MM.1S (cell line): ENCODE data around the gene KCNA3.

Source experiments
- DNase-seq: peaks from one replicate; pipeline ENCODE4 v3.0.0-alpha.2; 2015
- H2AFZ ChIP-seq: fragments of 300-600 bp; sonication (generic); 2 replicates; pipeline ENCODE4 v1.6.0; 2016; ENCODE audit warnings: antibody characterized with exemption, low read length
- H3F3A ChIP-seq: fragments of 300-600 bp; sonication (generic); 2 replicates; pipeline ENCODE4 v1.6.1; 2016; ENCODE audit warnings: mild to moderate bottlenecking, antibody characterized with exemption, low read length, moderate library complexity, mixed read lengths; ENCODE audit not compliant: insufficient read depth
- H3K27ac ChIP-seq: fragments of 300-600 bp; sonication (generic); 2 replicates; pipeline ENCODE4 v1.5.1; 2016; ENCODE audit warnings: mild to moderate bottlenecking, low read length
- H3K27me3 ChIP-seq: fragments of 300-600 bp; sonication (generic); replicated peaks from 2 replicates; pipeline ENCODE4 v1.6.0; 2016; ENCODE audit warnings: low read length; ENCODE audit not compliant: insufficient read depth
- H3K36me3 ChIP-seq: fragments of 300-600 bp; sonication (generic); replicated peaks from 2 replicates; pipeline ENCODE4 v1.6.1; 2016; ENCODE audit warnings: mild to moderate bottlenecking, low read length, mixed read lengths; ENCODE audit not compliant: insufficient read depth
- H3K4me1 ChIP-seq: fragments of 300-600 bp; sonication (generic); 2 replicates; pipeline ENCODE4 v1.6.1; 2016; ENCODE audit warnings: low read length, mixed read lengths
- H3K4me2 ChIP-seq: fragments of 300-600 bp; sonication (generic); 2 replicates; pipeline ENCODE4 v1.6.0; 2016; ENCODE audit warnings: low read depth, low read length
- H3K4me3 ChIP-seq: fragments of 300-600 bp; sonication (generic); 2 replicates; pipeline ENCODE4 v1.5.1; 2016; ENCODE audit warnings: low read length, mixed read lengths
- H3K79me2 ChIP-seq: fragments of 300-600 bp; sonication (generic); 2 replicates; pipeline ENCODE4 v1.6.1; 2016; ENCODE audit warnings: mixed run types, low read length, mixed read lengths
- H3K9ac ChIP-seq: fragments of 300-600 bp; sonication (generic); 2 replicates; pipeline ENCODE4 v1.6.1; 2016; ENCODE audit warnings: low read length, mixed read lengths
- H3K9me2 ChIP-seq: fragments of 300-600 bp; sonication (generic); replicated peaks from 2 replicates; pipeline ENCODE4 v1.6.1; 2016; ENCODE audit warnings: mild to moderate bottlenecking, low read length, mixed read lengths; ENCODE audit not compliant: insufficient read depth
- H3K9me3 ChIP-seq: fragments of 300-600 bp; sonication (generic); replicated peaks from 2 replicates; pipeline ENCODE4 v1.6.1; 2016; ENCODE audit warnings: mild to moderate bottlenecking, low read length, mixed read lengths; ENCODE audit not compliant: insufficient read depth
- H4K20me1 ChIP-seq: fragments of 300-600 bp; sonication (generic); 2 replicates; pipeline ENCODE4 v1.6.1; 2016; ENCODE audit warnings: mild to moderate bottlenecking, low read length, moderate library complexity, mixed read lengths; ENCODE audit not compliant: insufficient read depth
- EZH2 ChIP-seq: fragments of 300-600 bp; sonication (generic); optimal IDR thresholded peaks from 2 replicates; pipeline ENCODE3; 2017; ENCODE audit warnings: low read depth, mild to moderate bottlenecking, antibody characterized with exemption, low read length, mixed read lengths
- EZH2phosphoT487 ChIP-seq: fragments of 300-600 bp; sonication (generic); IDR thresholded peaks from 2 replicates; pipeline ENCODE4 v1.6.1; 2018; ENCODE audit warnings: antibody characterized with exemption, low read length
- TF ChIP-seq, protein P1 (sequence below): fragments of 300-600 bp; sonication (generic); IDR thresholded peaks from 2 replicates; pipeline ENCODE4 v1.5.1; 2016; ENCODE audit warnings: antibody characterized with exemption, low read length, mixed read lengths

Gene KCNA3

DNA sequence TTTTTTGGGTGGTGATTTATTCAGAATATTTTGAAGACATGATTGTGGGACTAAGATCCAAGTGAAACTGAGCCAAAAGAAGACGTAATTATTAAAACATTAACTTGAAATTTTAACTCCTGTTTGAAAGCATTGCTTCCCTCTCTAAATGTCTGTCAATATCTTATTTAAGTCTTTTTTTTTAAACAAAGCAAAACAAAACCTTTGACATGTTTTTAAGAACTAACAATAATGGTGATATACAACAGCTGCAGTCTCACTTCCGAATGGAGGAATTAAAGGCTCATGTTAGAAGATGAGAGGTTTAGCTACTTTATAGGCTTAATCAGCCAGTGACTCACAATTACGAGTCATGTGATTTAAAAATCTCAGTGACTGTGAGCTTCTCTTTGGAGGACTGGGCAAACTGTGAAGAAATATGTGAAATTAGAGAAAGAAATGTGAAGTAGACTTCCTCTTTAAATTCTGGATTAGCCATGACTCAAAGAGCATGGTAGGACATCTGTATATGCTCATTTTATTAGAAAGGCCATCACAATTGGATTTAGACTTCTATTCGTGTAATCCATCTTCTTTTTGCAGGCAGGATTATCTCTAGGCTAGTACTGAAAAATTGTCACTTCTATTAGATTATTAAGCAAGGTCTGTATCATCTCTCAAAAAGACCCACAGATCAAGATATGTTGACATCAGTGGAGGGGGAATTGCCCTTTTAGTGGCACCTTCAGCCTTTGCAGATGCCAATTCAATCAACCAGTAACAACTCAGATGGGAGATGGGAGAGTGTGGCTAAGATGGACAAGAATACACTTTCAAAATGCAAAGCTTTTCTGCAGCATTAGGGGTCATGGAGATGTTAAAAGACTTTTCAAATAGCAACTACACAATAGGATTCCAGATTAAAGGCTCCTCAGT, 28.7 kb downstream of the KCNA3 start:
- Histone ChIP-seq H3K4me3 (no peak overlapping the region), H3K27ac (no peak overlapping the region), H3K9ac (no peak overlapping the region), H3K9me2 (no peaks in the 10 kb centered on the region), H3K79me2 (no peaks in the 10 kb centered on the region), H3K36me3 (no peaks in the 10 kb centered on the region), H3K27me3 (no peaks in the 10 kb centered on the region), H2AFZ (no peak overlapping the region), H3K4me1 (peaks cover 29% of the 10 kb centered on the region), H3K9me3 (no peaks in the 10 kb centered on the region), H3K4me2 (no peak overlapping the region), H3F3A (no peaks in the 10 kb centered on the region), H4K20me1 (no peaks in the 10 kb centered on the region)
- TF ChIP-seq EZH2phosphoT487, result no peak
- TF ChIP-seq, protein P1, sequence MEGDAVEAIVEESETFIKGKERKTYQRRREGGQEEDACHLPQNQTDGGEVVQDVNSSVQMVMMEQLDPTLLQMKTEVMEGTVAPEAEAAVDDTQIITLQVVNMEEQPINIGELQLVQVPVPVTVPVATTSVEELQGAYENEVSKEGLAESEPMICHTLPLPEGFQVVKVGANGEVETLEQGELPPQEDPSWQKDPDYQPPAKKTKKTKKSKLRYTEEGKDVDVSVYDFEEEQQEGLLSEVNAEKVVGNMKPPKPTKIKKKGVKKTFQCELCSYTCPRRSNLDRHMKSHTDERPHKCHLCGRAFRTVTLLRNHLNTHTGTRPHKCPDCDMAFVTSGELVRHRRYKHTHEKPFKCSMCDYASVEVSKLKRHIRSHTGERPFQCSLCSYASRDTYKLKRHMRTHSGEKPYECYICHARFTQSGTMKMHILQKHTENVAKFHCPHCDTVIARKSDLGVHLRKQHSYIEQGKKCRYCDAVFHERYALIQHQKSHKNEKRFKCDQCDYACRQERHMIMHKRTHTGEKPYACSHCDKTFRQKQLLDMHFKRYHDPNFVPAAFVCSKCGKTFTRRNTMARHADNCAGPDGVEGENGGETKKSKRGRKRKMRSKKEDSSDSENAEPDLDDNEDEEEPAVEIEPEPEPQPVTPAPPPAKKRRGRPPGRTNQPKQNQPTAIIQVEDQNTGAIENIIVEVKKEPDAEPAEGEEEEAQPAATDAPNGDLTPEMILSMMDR, result no peak
- TF ChIP-seq EZH2, result no peak
- no peak for DNase-seq

- Histone ChIP-seq H3K9me2 (no peaks in the 10 kb centered on the region), H3F3A (no peaks in the 10 kb centered on the region), H3K4me2 (no peak overlapping the region), H4K20me1 (no peaks in the 10 kb centered on the region), H3K9ac (no peak overlapping the region), H3K4me3 (no peak overlapping the region), H3K27me3 (no peaks in the 10 kb centered on the region), H3K9me3 (no peaks in the 10 kb centered on the region), H3K79me2 (no peaks in the 10 kb centered on the region), H3K4me1 (peaks cover 29% of the 10 kb centered on the region), H3K27ac (no peak overlapping the region), H3K36me3 (no peaks in the 10 kb centered on the region), H2AFZ (no peak overlapping the region)
- TF ChIP-seq, protein P1, result no peak
- TF ChIP-seq EZH2, result no peak
- no peak for TF ChIP-seq EZH2phosphoT487
- no peak for DNase-seq
Observed at GRCh38 chr1:110645211-110645610, 29.5 kb downstream of the KCNA3 start.

DNA sequence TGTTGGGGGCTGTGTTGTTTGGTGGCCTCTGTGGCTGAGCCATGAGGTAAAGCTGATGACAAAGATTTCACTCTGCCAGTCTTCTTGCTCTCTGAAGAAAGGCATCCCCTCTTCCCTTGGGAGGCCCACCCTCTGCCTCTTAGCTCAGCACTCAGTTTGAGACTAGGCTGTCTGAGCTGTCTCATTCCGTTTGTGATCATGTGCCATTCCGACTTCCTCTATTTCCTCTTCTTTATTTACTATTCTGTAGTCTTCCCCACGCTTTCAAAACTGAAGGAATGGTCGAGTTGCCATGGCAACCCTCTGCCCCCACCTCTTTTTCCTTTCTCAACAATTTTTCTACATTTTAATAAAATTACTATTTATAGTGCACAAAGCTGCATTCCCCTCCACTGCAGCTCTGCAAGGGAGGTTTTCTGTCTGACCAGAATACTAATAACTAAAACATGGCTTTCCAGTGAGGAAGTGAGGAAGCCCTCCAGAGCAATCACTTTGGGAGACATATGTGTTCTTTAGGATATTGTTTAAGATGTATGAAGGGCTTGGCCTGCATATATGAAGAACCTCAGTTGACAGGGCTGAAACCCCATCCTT, 30.8 kb downstream of the KCNA3 start:
- H3K4me2 ChIP-seq, result no peak overlapping the region
- H3K27ac ChIP-seq, result no peak overlapping the region
- TF ChIP-seq EZH2 (no peak), EZH2phosphoT487 (no peak)
- TF ChIP-seq, protein P1, result no peak
- no peaks in the 10 kb centered on the region for H3K36me3 ChIP-seq
- DNase-seq, result no peak
- H3F3A ChIP-seq, result no peaks in the 10 kb centered on the region
- no peaks in the 10 kb centered on the region for H3K9me2 ChIP-seq
- no peaks in the 10 kb centered on the region for H3K79me2 ChIP-seq
- H3K9ac ChIP-seq, result no peak overlapping the region
- H2AFZ ChIP-seq, result no peak overlapping the region
- no peaks in the 10 kb centered on the region for H3K9me3 ChIP-seq
- no peaks in the 10 kb centered on the region for H3K27me3 ChIP-seq
- no peaks in the 10 kb centered on the region for H4K20me1 ChIP-seq
- no peak overlapping the region for H3K4me3 ChIP-seq
- peaks cover 32% of the 10 kb centered on the region for H3K4me1 ChIP-seq
